Endothelial cell (in vitro differentiated cells): Measurements from ENCODE around the gene TRPM3. TPM values are rescaled to one million over a fixed set of nuclear protein-coding genes. Genes with fewer than 3 reads are reported as not detected.
"Not testable (repeated sequence)": the region's sequence is repeated elsewhere in the genome, so short reads cannot be mapped to it uniquely, and the experiment has no call there.

ENCODE experiments used
- DNase-seq: peaks from one replicate; pipeline ENCODE4 v3.0.0; 2021; ENCODE audit warnings: low spot score
- H3K27ac Mint-ChIP-seq: one replicate; pipeline ENCODE4 v1.8.0; 2021; ENCODE audit warnings: mixed read lengths, inconsistent platforms; ENCODE audit not compliant: unreplicated experiment
- H3K27me3 Mint-ChIP-seq: one replicate; pipeline ENCODE4 v1.8.0; 2021; ENCODE audit warnings: mild to moderate bottlenecking, moderate library complexity, mixed read lengths, inconsistent platforms; ENCODE audit not compliant: unreplicated experiment
- H3K36me3 Mint-ChIP-seq: one replicate; pipeline ENCODE4 v1.8.0; 2021; ENCODE audit warnings: mild to moderate bottlenecking, low read depth, mixed read lengths, inconsistent platforms; ENCODE audit not compliant: unreplicated experiment
- H3K4me1 Mint-ChIP-seq: one replicate; pipeline ENCODE4 v1.8.0; 2021; ENCODE audit warnings: mild to moderate bottlenecking, mixed read lengths, inconsistent platforms; ENCODE audit not compliant: unreplicated experiment
- H3K4me3 Mint-ChIP-seq: one replicate; pipeline ENCODE4 v1.8.0; 2021; ENCODE audit warnings: mild to moderate bottlenecking, mixed read lengths, inconsistent platforms; ENCODE audit not compliant: unreplicated experiment
- H3K9me3 Mint-ChIP-seq: one replicate; pipeline ENCODE4 v1.8.0; 2021; ENCODE audit warnings: mixed read lengths, inconsistent platforms; ENCODE audit not compliant: unreplicated experiment
- CTCF ChIP-seq: fragments of 200-600 bp; sonication (generic); IDR thresholded peaks from one replicate; pipeline ENCODE4 v1.5.0; 2021; ENCODE audit warnings: antibody characterized with exemption; ENCODE audit not compliant: unreplicated experiment
- total RNA-seq: library from RNA; stranded (reverse); fragmentation: NEBNext Ultra II Directional; extraction: Animal tissue kit (Norgen Biotek cat#: 25700); gene quantifications from one replicate; pipeline ENCODE4 v1.2.1, GENCODE V29; 2021; ENCODE audit not compliant: unreplicated experiment

TRPM3 gene
- total RNA-seq, 1 donor from 2014 or later = 0.54 TPM

GRCh38 chr9:70746316-70746715 lies 375.1 kb downstream of the TRPM3 start:
- no peak for TF ChIP-seq CTCF
- no peak overlapping the region for H3K4me3 Mint-ChIP-seq

GRCh38 chr9:70724794-70725193 lies 396.6 kb downstream of the TRPM3 start:
- H3K36me3 Mint-ChIP-seq, H3K27me3 Mint-ChIP-seq, DNase-seq, H3K9me3 Mint-ChIP-seq, H3K4me3 Mint-ChIP-seq, H3K4me1 Mint-ChIP-seq, H3K27ac Mint-ChIP-seq: not testable (repeated sequence)

More at GRCh38 chr9:70746316-70746715, 375.1 kb downstream of the TRPM3 start:
- Mint-ChIP-seq H3K27ac (no peak overlapping the region), H3K27me3 (peaks cover 2% of the 10 kb centered on the region), H3K9me3 (no peaks in the 10 kb centered on the region), H3K36me3 (no peaks in the 10 kb centered on the region), H3K4me1 (no peaks in the 10 kb centered on the region)
- no peak for DNase-seq

- not testable (repeated sequence) for DNase-seq
Measured at GRCh38 chr9:70724025-70724424, 397.4 kb downstream of the TRPM3 start.

GRCh38 chr9:70706797-70707196 lies 414.6 kb downstream of the TRPM3 start:
- H3K4me1 Mint-ChIP-seq, H3K36me3 Mint-ChIP-seq, H3K27ac Mint-ChIP-seq, DNase-seq, H3K4me3 Mint-ChIP-seq, H3K27me3 Mint-ChIP-seq, H3K9me3 Mint-ChIP-seq: not testable (repeated sequence)

More at GRCh38 chr9:70724025-70724424, 397.4 kb downstream of the TRPM3 start:
- not testable (repeated sequence) for H3K4me1 Mint-ChIP-seq, H3K36me3 Mint-ChIP-seq, H3K27ac Mint-ChIP-seq, H3K27me3 Mint-ChIP-seq, H3K9me3 Mint-ChIP-seq, H3K4me3 Mint-ChIP-seq

GRCh38 chr9:70701163-70701562 lies 420.3 kb downstream of the TRPM3 start:
- no peaks in the 10 kb centered on the region for H3K27me3 Mint-ChIP-seq
- H3K4me3 Mint-ChIP-seq = no peak overlapping the region
- no peaks in the 10 kb centered on the region for H3K9me3 Mint-ChIP-seq
- DNase-seq = no peak
- H3K4me1 Mint-ChIP-seq = no peaks in the 10 kb centered on the region
- TF ChIP-seq CTCF = no peak
- no peaks in the 10 kb centered on the region for H3K36me3 Mint-ChIP-seq
- H3K27ac Mint-ChIP-seq = no peak overlapping the region

GRCh38 chr9:70696694-70697335 lies 424.6 kb downstream of the TRPM3 start:
- no peak overlapping the region for H3K27ac Mint-ChIP-seq
- no peaks in the 10 kb centered on the region for H3K4me1 Mint-ChIP-seq

More at GRCh38 chr9:70696694-70697335, 424.6 kb downstream of the TRPM3 start:
- Mint-ChIP-seq H3K36me3 (no peaks in the 10 kb centered on the region), H3K27me3 (no peaks in the 10 kb centered on the region), H3K4me3 (no peak overlapping the region), H3K9me3 (no peaks in the 10 kb centered on the region)
- no peak for TF ChIP-seq CTCF
- DNase-seq = no peak
